HepG2 (cell line): ENCODE data around the gene PNRC1. TPM values are rescaled to one million over a fixed set of nuclear protein-coding genes. Genes with fewer than 3 reads are reported as not detected.

Source experiments
- CEBPB ChIP-seq: IDR thresholded peaks from 2 replicates; pipeline ENCODE4 v1.6.1; 2011; ENCODE audit warnings: low read depth, low read length, improper control_type of control experiment, borderline replicate concordance
- ERF ChIP-seq: IDR thresholded peaks from 2 replicates; pipeline ENCODE4 v1.6.1; 2018; ENCODE audit warnings: missing biosample characterization, missing genetic modification reagents
- FLYWCH1 ChIP-seq: sonication (generic); formaldehyde crosslinking; IDR thresholded peaks from 2 replicates; pipeline ENCODE4 v1.8.1; 2023; ENCODE audit warnings: mild to moderate bottlenecking, missing genetic modification reagents
- MLLT10 ChIP-seq: sonication (generic); formaldehyde crosslinking; IDR thresholded peaks from 2 replicates; pipeline ENCODE4 v1.4.0; 2020; ENCODE audit warnings: missing genetic modification reagents
- NFIC ChIP-seq: IDR thresholded peaks from 2 replicates; pipeline ENCODE4 v1.6.1; 2012; ENCODE audit warnings: mild to moderate bottlenecking, low read length, inconsistent platforms
- NONO ChIP-seq, 2 experiments: fragments of 450-650 bp in 1 of 2; sonication (generic) in 1 of 2; formaldehyde crosslinking in 1 of 2; IDR thresholded peaks in 1 of 2; conservative IDR thresholded peaks in 1 of 2; 2 replicates each; pipeline versions ENCODE4 v1.6.1 to v1.8.0; 2017 to 2022; ENCODE audit warnings: mild to moderate bottlenecking in 1 of 2, missing genetic modification reagents in 1 of 2, moderate library complexity in 1 of 2
- RAD51 ChIP-seq: fragments of 450-650 bp; IDR thresholded peaks from 2 replicates; pipeline ENCODE4 v1.6.1; 2016; ENCODE audit warnings: borderline replicate concordance
- RBM39 ChIP-seq: fragments of 200-400 bp; formaldehyde crosslinking; IDR thresholded peaks from one replicate; pipeline ENCODE4 v1.6.1; 2018; ENCODE audit warnings: antibody characterized with exemption, mild to moderate bottlenecking, low read depth, low read length; ENCODE audit not compliant: poor library complexity, severe bottlenecking
- STAT6 ChIP-seq: sonication (generic); formaldehyde crosslinking; IDR thresholded peaks from 2 replicates; pipeline ENCODE4 v1.4.0; 2020; ENCODE audit warnings: missing genetic modification reagents, mild to moderate bottlenecking, borderline replicate concordance
- THAP9 ChIP-seq: sonication (generic); formaldehyde crosslinking; IDR thresholded peaks from 2 replicates; pipeline ENCODE4; 2020; ENCODE audit warnings: missing genetic modification reagents, mild to moderate bottlenecking, borderline replicate concordance
- ZNF234 ChIP-seq: sonication (generic); formaldehyde crosslinking; conservative IDR thresholded peaks from 2 replicates; pipeline ENCODE4 v1.5.1; 2020; ENCODE audit warnings: mild to moderate bottlenecking, missing genetic modification reagents
- ZNF674 ChIP-seq: sonication (generic); formaldehyde crosslinking; IDR thresholded peaks from 2 replicates; pipeline ENCODE4 v1.5.0; 2020; ENCODE audit warnings: low read depth, mild to moderate bottlenecking, missing genetic modification reagents
- polyA plus RNA-seq, 8 experiments: library from polyadenylated mRNA; depleted of rRNA in 3 of 8; stranded (reverse) in 7 of 8; unstranded in 1 of 8; fragments of >200 nt; fragmentation: Illumina TruSeq in 4 of 8; extraction: Trizol in 4 of 8; gene quantifications; 2 replicates each; pipeline versions ENCODE4 v1.2.1 to v1.2.3, GENCODE V29; 2011 to 2016; ENCODE audit warnings: low read depth in 4 of 8, missing spikeins in 1 of 8, mixed read lengths in 1 of 8; ENCODE audit not compliant: insufficient read depth in 1 of 8
- total RNA-seq, 5 experiments: library from RNA; depleted of rRNA; stranded (reverse); fragments of >200 nt; fragmentation: Illumina TruSeq; extraction: Trizol; gene quantifications; 2 replicates each; pipeline ENCODE4 v1.2.3, GENCODE V29; 2016; ENCODE audit warnings: low read depth in 1 of 5
- TF ChIP-seq, protein P1 (sequence below), 2 experiments: sonication (generic) in 1 of 2; formaldehyde crosslinking in 1 of 2; IDR thresholded peaks; 2 replicates each; pipeline versions ENCODE4 v1.4.0 to v1.6.1; 2016 to 2020; ENCODE audit warnings: borderline replicate concordance in 1 of 2, low read depth in 1 of 2, mild to moderate bottlenecking in 1 of 2, missing genetic modification reagents in 1 of 2
- TF ChIP-seq, protein P2 (sequence below): sonication (generic); formaldehyde crosslinking; IDR thresholded peaks from 2 replicates; pipeline ENCODE4 v1.4.0; 2020; ENCODE audit warnings: missing genetic modification reagents

Gene PNRC1
- total and polyA plus RNA-seq, 2 of the 13 experiments (the other 11 are each of a cell fraction or from before 2014, with no cell fraction given): 17.6 to 36.0 TPM

GRCh38 chr6:89081423-89082322 is 1.1 kb downstream of the PNRC1 start (continued):
- TF ChIP-seq NONO (IDR thresholded peaks at IDR 0.05): no peak
- TF ChIP-seq NONO (CRISPR knock-in tag; conservative IDR thresholded peaks at IDR 0.05): peak; percentile 97
- TF ChIP-seq STAT6: peak; percentile 88; the same call in 1 of the 2 replicates
- TF ChIP-seq RBM39: no peak
- peak; percentile 64; the same call in 1 of the 2 replicates for TF ChIP-seq ZNF234 (CRISPR knock-in tag)
- TF ChIP-seq, protein P1, sequence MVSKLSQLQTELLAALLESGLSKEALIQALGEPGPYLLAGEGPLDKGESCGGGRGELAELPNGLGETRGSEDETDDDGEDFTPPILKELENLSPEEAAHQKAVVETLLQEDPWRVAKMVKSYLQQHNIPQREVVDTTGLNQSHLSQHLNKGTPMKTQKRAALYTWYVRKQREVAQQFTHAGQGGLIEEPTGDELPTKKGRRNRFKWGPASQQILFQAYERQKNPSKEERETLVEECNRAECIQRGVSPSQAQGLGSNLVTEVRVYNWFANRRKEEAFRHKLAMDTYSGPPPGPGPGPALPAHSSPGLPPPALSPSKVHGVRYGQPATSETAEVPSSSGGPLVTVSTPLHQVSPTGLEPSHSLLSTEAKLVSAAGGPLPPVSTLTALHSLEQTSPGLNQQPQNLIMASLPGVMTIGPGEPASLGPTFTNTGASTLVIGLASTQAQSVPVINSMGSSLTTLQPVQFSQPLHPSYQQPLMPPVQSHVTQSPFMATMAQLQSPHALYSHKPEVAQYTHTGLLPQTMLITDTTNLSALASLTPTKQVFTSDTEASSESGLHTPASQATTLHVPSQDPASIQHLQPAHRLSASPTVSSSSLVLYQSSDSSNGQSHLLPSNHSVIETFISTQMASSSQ (IDR thresholded peaks at IDR 0.05; ENCODE audit: low read depth): no peak
- TF ChIP-seq, protein P1 (CRISPR knock-in tag; IDR thresholded peaks at IDR 0.05; ENCODE audit: borderline replicate concordance): peak; percentile 82; the same call in 1 of the 2 replicates
- peak; percentile 84 for TF ChIP-seq ERF (CRISPR knock-in tag)
- TF ChIP-seq ZNF674 (CRISPR knock-in tag): 0 out of 2 replicates have a peak, but pooled peaks have one; percentile 69
- no peak for TF ChIP-seq CEBPB
- no peak for TF ChIP-seq FLYWCH1
- no peak for TF ChIP-seq MLLT10 (CRISPR knock-in tag)
- peak; percentile 80; the same call in 1 of the 2 replicates for TF ChIP-seq THAP9 (CRISPR knock-in tag)
- TF ChIP-seq NFIC: peak; percentile 59; the same call in 1 of the 2 replicates
- TF ChIP-seq RAD51: no peak
- TF ChIP-seq, protein P2, sequence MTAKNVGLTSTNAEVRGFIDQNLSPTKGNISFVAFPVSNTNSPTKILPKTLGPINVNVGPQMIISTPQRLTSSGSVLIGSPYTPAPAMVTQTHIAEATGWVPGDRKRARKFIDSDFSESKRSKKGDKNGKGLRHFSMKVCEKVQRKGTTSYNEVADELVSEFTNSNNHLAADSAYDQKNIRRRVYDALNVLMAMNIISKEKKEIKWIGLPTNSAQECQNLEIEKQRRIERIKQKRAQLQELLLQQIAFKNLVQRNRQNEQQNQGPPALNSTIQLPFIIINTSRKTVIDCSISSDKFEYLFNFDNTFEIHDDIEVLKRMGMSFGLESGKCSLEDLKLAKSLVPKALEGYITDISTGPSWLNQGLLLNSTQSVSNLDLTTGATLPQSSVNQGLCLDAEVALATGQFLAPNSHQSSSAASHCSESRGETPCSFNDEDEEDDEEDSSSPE: peak; percentile 84
